Adrenal gland (tissue), 12 donors: ENCODE data around the gene C1QTNF9. TPM values are rescaled to one million over a fixed set of nuclear protein-coding genes. Genes with fewer than 3 reads are reported as not detected.
"Not testable (repeated sequence)": the region's sequence is repeated elsewhere in the genome, so short reads cannot be mapped to it uniquely, and the experiment has no call there.

ENCODE experiments used
- DNase-seq, 7 donors: peaks; one replicate each; pipeline ENCODE4 v3.0.0-alpha.2; 2019 to 2020
- H3K27ac ChIP-seq, 5 donors: fragments of 200-600 bp; sonication (generic) in 4 of 5; 1 replicate in 3 of 5; 2 replicates in 2 of 5; pipeline versions ENCODE4 v1.5.1 to v1.8.0; 2016 to 2020; ENCODE audit warnings: mild to moderate bottlenecking in 1 of 5
- H3K27me3 ChIP-seq: fragments of 200-600 bp; 2 replicates; pipeline ENCODE4 v1.8.0; 2021
- H3K36me3 ChIP-seq, 2 donors: fragments of 200-600 bp; replicated peaks in 1 of 2; 1 replicate in 1 of 2; 2 replicates in 1 of 2; pipeline versions ENCODE4 v1.5.1 to v1.8.0; 2018 to 2022
- H3K4me1 ChIP-seq, 2 donors: fragments of 200-600 bp; replicated peaks in 1 of 2; 1 replicate in 1 of 2; 2 replicates in 1 of 2; pipeline versions ENCODE4 v1.5.1 to v1.8.0; 2018 to 2021
- H3K4me3 ChIP-seq, 4 donors: fragments of 200-600 bp; sonication (generic) in 3 of 4; one replicate each; pipeline ENCODE4 v1.5.1; 2016 to 2018
- H3K9me3 ChIP-seq, 3 donors: fragments of 200-600 bp; sonication (generic) in 1 of 3; replicated peaks in 1 of 3; 1 replicate in 2 of 3; 2 replicates in 1 of 3; pipeline versions ENCODE4 v1.5.1 to v1.8.0; 2016 to 2021
- POLR2A ChIP-seq, 2 donors: fragments of 450-650 bp; IDR thresholded peaks; one replicate each; pipeline ENCODE4 v1.6.1; 2017; ENCODE audit warnings: antibody characterized with exemption in 2 of 2, mild to moderate bottlenecking in 2 of 2, moderate library complexity in 1 of 2
- WGBS, 4 donors: extraction: QIAGEN DNeasy Blood & Tissue Kit in 2 of 4; methylation state at CpG; one replicate each; pipeline versions ENCODE4 v1.1.5 to v1.1.7; 2013 to 2017; 5-methylcytosine and 5-hydroxymethylcytosine counted together
- intact Hi-C, 2 donors: fragments of 100-400 bp; cut with DNase I; formaldehyde crosslinking; loops; one replicate each; pipeline versions ENCODE4 v1.14.1 to v1.15.0; 2022 to 2023
- polyA plus RNA-seq, 3 donors: library from polyadenylated mRNA; stranded (reverse); fragments of 200-250 nt in 2 of 3; fragments of 350-450 nt in 1 of 3; fragmentation: Illumina TruSeq in 1 of 3; extraction: RNeasy Lipid Tissue Mini Kit (QIAGEN cat#74804) in 1 of 3; gene quantifications; one replicate each; pipeline ENCODE4 v1.2.3, GENCODE V29; 2013 to 2014
- total RNA-seq, 9 donors: library from RNA; depleted of rRNA in 4 of 9; stranded (reverse); fragments of >200 nt in 4 of 9; fragments of 120-200 nt in 1 of 9; fragmentation: NEBNext Ultra II Directional in 1 of 9; extraction: Animal tissue kit (Norgen Biotek cat#: 25700) in 1 of 9; gene quantifications; one replicate each; pipeline versions ENCODE4 v1.1.0 to v1.2.4, GENCODE V29; 2013 to 2023
- TF ChIP-seq, protein P1 (sequence below), 6 experiments: fragments of 450-650 bp in 4 of 6; fragments of 200-600 bp in 2 of 6; sonication (generic) in 1 of 6; IDR thresholded peaks; 1 replicate in 5 of 6; 2 replicates in 1 of 6; pipeline versions ENCODE4 v1.5.1 to v1.8.0; 2016 to 2021; ENCODE audit warnings: antibody characterized with exemption in 6 of 6, mild to moderate bottlenecking in 2 of 6, moderate library complexity in 1 of 6
- donor health status: healthy with polysubstance abuse.
- donor health status: Bipolar disorder and iron deficiency.
- donor health status: DM: yes; HTN: yes; CAD: no.
- donor health status: DM: no; HTN: no; CAD: no.
- donor health status: DM: no; HTN: no; CAD: no.
- donor health status: DM: yes; HTN: yes; CAD: no.

The C1QTNF9 gene
- total and polyA plus RNA-seq, 12 donors = 0.11 to 0.94 (median 0.16) TPM; not detected in 9

- no peaks in the 10 kb centered on the region for H3K36me3 ChIP-seq
- H3K4me3 ChIP-seq = no peak overlapping the region
- TF ChIP-seq, protein P1, sequence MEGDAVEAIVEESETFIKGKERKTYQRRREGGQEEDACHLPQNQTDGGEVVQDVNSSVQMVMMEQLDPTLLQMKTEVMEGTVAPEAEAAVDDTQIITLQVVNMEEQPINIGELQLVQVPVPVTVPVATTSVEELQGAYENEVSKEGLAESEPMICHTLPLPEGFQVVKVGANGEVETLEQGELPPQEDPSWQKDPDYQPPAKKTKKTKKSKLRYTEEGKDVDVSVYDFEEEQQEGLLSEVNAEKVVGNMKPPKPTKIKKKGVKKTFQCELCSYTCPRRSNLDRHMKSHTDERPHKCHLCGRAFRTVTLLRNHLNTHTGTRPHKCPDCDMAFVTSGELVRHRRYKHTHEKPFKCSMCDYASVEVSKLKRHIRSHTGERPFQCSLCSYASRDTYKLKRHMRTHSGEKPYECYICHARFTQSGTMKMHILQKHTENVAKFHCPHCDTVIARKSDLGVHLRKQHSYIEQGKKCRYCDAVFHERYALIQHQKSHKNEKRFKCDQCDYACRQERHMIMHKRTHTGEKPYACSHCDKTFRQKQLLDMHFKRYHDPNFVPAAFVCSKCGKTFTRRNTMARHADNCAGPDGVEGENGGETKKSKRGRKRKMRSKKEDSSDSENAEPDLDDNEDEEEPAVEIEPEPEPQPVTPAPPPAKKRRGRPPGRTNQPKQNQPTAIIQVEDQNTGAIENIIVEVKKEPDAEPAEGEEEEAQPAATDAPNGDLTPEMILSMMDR (IDR thresholded peaks at IDR 0.05) = no peak
- TF ChIP-seq POLR2A (IDR thresholded peaks at IDR 0.05) = no peak
- WGBS, 4 donors = 58 to 76% (median 71%) methylated on average over 5 of the region's 5 CpGs
- no peaks in the 10 kb centered on the region for H3K9me3 ChIP-seq
- no peaks in the 10 kb centered on the region for H3K4me1 ChIP-seq
- no peak overlapping the region for H3K27ac ChIP-seq
- intact Hi-C loops = no loop called here
- no peaks in the 10 kb centered on the region for H3K27me3 ChIP-seq
- no peak for DNase-seq
Measured at GRCh38 chr13:24323739-24324075, 14.3 kb downstream of the C1QTNF9 start.

DNA sequence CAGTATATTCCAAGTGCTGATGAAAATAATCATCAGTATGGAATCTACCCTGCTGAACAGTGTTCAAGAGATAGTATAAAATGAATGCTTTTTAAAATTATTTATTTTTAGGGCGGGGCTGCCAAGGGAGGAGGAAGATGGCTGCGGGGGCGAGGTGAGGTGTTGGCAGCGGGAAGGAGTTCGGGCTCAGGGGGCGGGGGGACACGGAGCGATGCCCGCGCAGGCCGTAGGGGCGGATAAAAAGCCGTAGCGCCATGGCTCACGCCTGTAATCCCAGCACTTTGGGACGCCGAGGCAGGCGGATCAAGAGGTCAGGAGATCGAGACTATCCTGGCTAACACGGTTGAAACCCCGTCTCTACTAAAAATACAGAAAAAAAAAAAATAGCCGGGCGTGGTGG lies 18.2 kb downstream of the C1QTNF9 start:
- H3K4me3 ChIP-seq, H3K27me3 ChIP-seq, DNase-seq, H3K27ac ChIP-seq, H3K36me3 ChIP-seq, H3K9me3 ChIP-seq, intact Hi-C loops, H3K4me1 ChIP-seq: not testable (repeated sequence)
- 66 to 79% (median 76%) methylated on average over 15 to 23 of the region's 23 CpGs for WGBS, 4 donors

DNA sequence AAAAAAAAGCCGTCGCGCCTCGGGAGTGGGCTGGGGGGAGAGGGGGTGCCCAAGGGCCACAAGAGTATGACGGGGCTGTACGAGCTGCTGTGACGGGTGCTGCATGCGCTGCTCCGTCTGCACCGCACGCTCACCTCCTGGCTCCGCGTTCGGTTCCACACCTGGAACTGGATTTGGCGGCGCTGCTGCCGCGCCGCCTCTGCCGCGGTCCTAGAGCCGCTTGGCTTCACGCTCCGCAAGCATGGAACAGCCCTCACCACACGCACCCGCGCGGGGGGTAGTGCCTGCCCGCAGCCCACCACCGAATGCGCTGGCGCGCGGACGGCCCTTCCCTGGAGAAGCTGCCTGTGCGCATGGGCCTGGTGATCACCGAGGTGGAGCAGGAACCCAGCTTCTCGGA lies 18.8 kb downstream of the C1QTNF9 start:
- WGBS, 4 donors = 10 to 36% (median 12%) methylated on average over 14 to 37 of the region's 38 CpGs

GRCh38 chr13:24338721-24339120 lies 29.3 kb downstream of the C1QTNF9 start:
- no peak overlapping the region for H3K4me3 ChIP-seq
- intact Hi-C loops = no loop called here
- H3K9me3 ChIP-seq = no peaks in the 10 kb centered on the region
- TF ChIP-seq, protein P1 (IDR thresholded peaks at IDR 0.05) = no peak
- TF ChIP-seq POLR2A (IDR thresholded peaks at IDR 0.05) = no peak
- no peak for DNase-seq
- H3K27me3 ChIP-seq = no peaks in the 10 kb centered on the region
- H3K4me1 ChIP-seq = no peaks in the 10 kb centered on the region
- WGBS, 4 donors = 92 to 97% (median 95%) methylated on average over 20 to 36 of the region's 36 CpGs
- H3K27ac ChIP-seq = no peak overlapping the region
- H3K36me3 ChIP-seq = no peaks in the 10 kb centered on the region

More for the DNA sequence above, 18.8 kb downstream of the C1QTNF9 start:
- no peak overlapping the region for H3K27ac ChIP-seq
- no peaks in the 10 kb centered on the region for H3K9me3 ChIP-seq
- no peak for DNase-seq
- no peaks in the 10 kb centered on the region for H3K4me1 ChIP-seq
- intact Hi-C loops = no loop called here
- no peak overlapping the region for H3K4me3 ChIP-seq
- H3K27me3 ChIP-seq = peaks cover 4% of the 10 kb centered on the region
- no peaks in the 10 kb centered on the region for H3K36me3 ChIP-seq
- TF ChIP-seq, protein P1 (IDR thresholded peaks at IDR 0.05) = no peak
- no peak for TF ChIP-seq POLR2A (IDR thresholded peaks at IDR 0.05)

GRCh38 chr13:24339937-24340607 lies 30.7 kb downstream of the C1QTNF9 start:
- intact Hi-C loops = no loop called here
- H3K36me3 ChIP-seq = no peaks in the 10 kb centered on the region
- H3K27me3 ChIP-seq = no peaks in the 10 kb centered on the region
- no peak for DNase-seq
- no peak for TF ChIP-seq POLR2A (IDR thresholded peaks at IDR 0.05)
- TF ChIP-seq, protein P1 (IDR thresholded peaks at IDR 0.05) = no peak
- H3K4me3 ChIP-seq = no peak overlapping the region
- H3K9me3 ChIP-seq = no peaks in the 10 kb centered on the region
- no peaks in the 10 kb centered on the region for H3K4me1 ChIP-seq
- WGBS, 4 donors = 63 to 79% (median 74%) methylated on average over 28 to 35 of the region's 35 CpGs
- H3K27ac ChIP-seq = no peak overlapping the region
